GM21360 (cell line): ENCODE results near the gene FSTL5.

ENCODE experiments used
- ATAC-seq: cut with Tn5 transposase; IDR thresholded peaks from one replicate; pipeline ENCODE4 v1.9.1; 2021; ENCODE audit warnings: mild to moderate bottlenecking, moderate library complexity; ENCODE audit not compliant: unreplicated experiment

Gene FSTL5

GRCh38 chr4:161505141-161505540 is 658.7 kb downstream of the FSTL5 start:
- no peak for ATAC-seq

- ATAC-seq = no peak
Measured at GRCh38 chr4:161498155-161498554, 665.6 kb downstream of the FSTL5 start.

- ATAC-seq = no peak
Measured at GRCh38 chr4:161486461-161486860, 677.3 kb downstream of the FSTL5 start.

GRCh38 chr4:161466316-161466715 is 697.5 kb downstream of the FSTL5 start:
- ATAC-seq = no peak

- ATAC-seq = no peak
Measured at GRCh38 chr4:161463436-161463835, 700.4 kb downstream of the FSTL5 start.

GRCh38 chr4:161457906-161458305 is 705.9 kb downstream of the FSTL5 start:
- no peak for ATAC-seq

GRCh38 chr4:161457311-161457710 is 706.5 kb downstream of the FSTL5 start:
- ATAC-seq = no peak

- no peak for ATAC-seq
Measured at GRCh38 chr4:161454860-161455259, 708.9 kb downstream of the FSTL5 start.

- ATAC-seq = no peak
Measured at GRCh38 chr4:161448550-161449180, 715.1 kb downstream of the FSTL5 start.

- no peak for ATAC-seq
Measured at GRCh38 chr4:161444626-161445025, 719.2 kb downstream of the FSTL5 start.

GRCh38 chr4:161442921-161443320 is 720.9 kb downstream of the FSTL5 start:
- ATAC-seq = no peak

- no peak for ATAC-seq
Measured at GRCh38 chr4:161438096-161438495, 725.7 kb downstream of the FSTL5 start.

- ATAC-seq = no peak
Measured at GRCh38 chr4:161428180-161428965, 735.4 kb downstream of the FSTL5 start.

- no peak for ATAC-seq
Measured at GRCh38 chr4:161419822-161420221, 744.0 kb downstream of the FSTL5 start.

- no peak for ATAC-seq
Measured at GRCh38 chr4:161411901-161412300, 751.9 kb downstream of the FSTL5 start.

- no peak for ATAC-seq
Measured at GRCh38 chr4:161404346-161405110, 759.3 kb downstream of the FSTL5 start.

- ATAC-seq = no peak
Measured at GRCh38 chr4:161403781-161404180, 760.0 kb downstream of the FSTL5 start.

GRCh38 chr4:161393602-161394001 is 770.2 kb downstream of the FSTL5 start:
- no peak for ATAC-seq

- no peak for ATAC-seq
Measured at GRCh38 chr4:161382655-161383054, 781.1 kb downstream of the FSTL5 start.

- no peak for ATAC-seq
Measured at GRCh38 chr4:161376275-161376674, 787.5 kb downstream of the FSTL5 start.

GRCh38 chr4:161364681-161365080 is 799.1 kb downstream of the FSTL5 start:
- ATAC-seq = no peak

- no peak for ATAC-seq
Measured at GRCh38 chr4:161360982-161361381, 802.8 kb downstream of the FSTL5 start.
